Spleen (tissue), 11 donors: ENCODE measurements around the gene TMEM40. TPM values are rescaled to one million over a fixed set of nuclear protein-coding genes. Genes with fewer than 3 reads are reported as not detected.

Experiments used
- DNase-seq: peaks from one replicate; pipeline ENCODE4 v3.0.0-alpha.2; 2020
- H3K27ac ChIP-seq, 8 donors: fragments of 200-600 bp; sonication (generic) in 7 of 8; 1 replicate in 4 of 8; 2 replicates in 4 of 8; pipeline versions ENCODE4 v1.5.0 to v1.8.0; 2016 to 2021; ENCODE audit warnings: inconsistent platforms in 4 of 8, mild to moderate bottlenecking in 4 of 8, moderate library complexity in 1 of 8
- H3K27me3 ChIP-seq, 7 donors: fragments of 200-600 bp; sonication (generic) in 6 of 7; replicated peaks in 1 of 7; 1 replicate in 4 of 7; 2 replicates in 3 of 7; pipeline versions ENCODE4 v1.5.0 to v1.8.0; 2016 to 2021; ENCODE audit warnings: inconsistent platforms in 3 of 7, mild to moderate bottlenecking in 1 of 7
- H3K36me3 ChIP-seq, 6 donors: fragments of 200-600 bp; sonication (generic) in 5 of 6; 1 replicate in 4 of 6; 2 replicates in 2 of 6; pipeline versions ENCODE4 v1.5.0 to v1.8.0; 2016 to 2021; ENCODE audit warnings: inconsistent platforms in 2 of 6
- H3K4me1 ChIP-seq, 6 donors: fragments of 200-600 bp; sonication (generic) in 5 of 6; 1 replicate in 3 of 6; 2 replicates in 3 of 6; pipeline versions ENCODE4 v1.5.0 to v1.8.0; 2016 to 2021; ENCODE audit warnings: inconsistent platforms in 3 of 6
- H3K4me3 ChIP-seq, 8 donors: fragments of 200-600 bp; sonication (generic) in 7 of 8; 1 replicate in 4 of 8; 2 replicates in 4 of 8; pipeline versions ENCODE4 v1.5.0 to v1.8.0; 2016 to 2021; ENCODE audit warnings: inconsistent platforms in 4 of 8, mild to moderate bottlenecking in 4 of 8, moderate library complexity in 2 of 8
- H3K9me3 ChIP-seq, 8 donors: fragments of 200-600 bp; sonication (generic) in 7 of 8; 1 replicate in 4 of 8; 2 replicates in 4 of 8; pipeline versions ENCODE4 v1.5.0 to v1.8.0; 2016 to 2021; ENCODE audit warnings: inconsistent platforms in 4 of 8
- POLR2A ChIP-seq, 3 donors: fragments of 450-650 bp; IDR thresholded peaks; one replicate each; pipeline ENCODE4 v1.5.1; 2017; ENCODE audit warnings: antibody characterized with exemption in 3 of 3, mild to moderate bottlenecking in 1 of 3
- POLR2AphosphoS5 ChIP-seq, 3 donors: sonication (generic); formaldehyde crosslinking; IDR thresholded peaks; one replicate each; pipeline ENCODE4 v1.5.1; 2017; ENCODE audit warnings: antibody characterized with exemption in 3 of 3
- WGBS, 5 donors: extraction: QIAGEN DNeasy Blood & Tissue Kit in 3 of 5; methylation state at CpG; one replicate each; pipeline versions ENCODE4 v1.1.5 to v1.1.7; 2013 to 2018; 5-methylcytosine and 5-hydroxymethylcytosine counted together
- intact Hi-C: fragments of 100-400 bp; cut with DNase I; formaldehyde crosslinking; loops from one replicate; pipeline ENCODE4 v1.15.0; 2023; ENCODE audit warnings: low total_unique reads
- polyA plus RNA-seq, 3 donors: library from polyadenylated mRNA; stranded (reverse); fragments of 200-250 nt; gene quantifications; one replicate each; pipeline ENCODE4 v1.2.1, GENCODE V29; 2013
- total RNA-seq, 7 donors: library from RNA; depleted of rRNA in 3 of 7; stranded (reverse); fragments of >200 nt in 3 of 7; fragmentation: NEBNext Ultra II Directional in 4 of 7; extraction: Animal tissue kit (Norgen Biotek cat#: 25700) in 4 of 7; gene quantifications; one replicate each; pipeline versions ENCODE4 v1.1.0 to v1.2.1, GENCODE V29; 2016 to 2021
- TF ChIP-seq, protein P1 (sequence below), 11 experiments: fragments of 200-600 bp in 7 of 11; fragments of 450-650 bp in 4 of 11; sonication (generic) in 4 of 11; IDR thresholded peaks in 8 of 11; conservative IDR thresholded peaks in 3 of 11; 1 replicate in 7 of 11; 2 replicates in 4 of 11; pipeline versions ENCODE4 v1.4.0 to v1.8.0; 2016 to 2021; ENCODE audit warnings: antibody characterized with exemption in 11 of 11, inconsistent platforms in 4 of 11, mild to moderate bottlenecking in 1 of 11
- donor health status: healthy with polysubstance abuse.
- donor health status: DM: no; HTN: no; CAD: no; lungs with moderate emphysema.
- donor health status: DM: no; HTN: no; CAD: no.
- donor health status: Bipolar disorder and iron deficiency.
- donor health status: healthy.
- donor health status: DM: no; HTN: no; CAD: no.
- donor health status: DM: yes; HTN: yes; CAD: no.

TMEM40 gene
- total and polyA plus RNA-seq, 10 donors = 0.29 to 3.8 (median 2.0) TPM

- Histone ChIP-seq H3K4me1 (peaks cover 4 to 19% (median 9%) of the 10 kb centered on the region in 6 donors), H3K36me3 (no peaks in the 10 kb centered on the region), H3K27ac (no peak overlapping the region), H3K27me3 (no peaks in the 10 kb centered on the region), H3K9me3 (no peaks in the 10 kb centered on the region), H3K4me3 (peak overlapping the region in 3 of 8 donors; percentile 13 to 52 (median 19))
- DNase-seq = peak; percentile 90
- 16 to 21% (median 18%) methylated on average over 16 to 17 of the region's 17 CpGs for WGBS, 5 donors
- TF ChIP-seq POLR2AphosphoS5 (IDR thresholded peaks at IDR 0.05) = peak in 2 of 3 donors; percentile 57 to 60
- TF ChIP-seq, protein P1, sequence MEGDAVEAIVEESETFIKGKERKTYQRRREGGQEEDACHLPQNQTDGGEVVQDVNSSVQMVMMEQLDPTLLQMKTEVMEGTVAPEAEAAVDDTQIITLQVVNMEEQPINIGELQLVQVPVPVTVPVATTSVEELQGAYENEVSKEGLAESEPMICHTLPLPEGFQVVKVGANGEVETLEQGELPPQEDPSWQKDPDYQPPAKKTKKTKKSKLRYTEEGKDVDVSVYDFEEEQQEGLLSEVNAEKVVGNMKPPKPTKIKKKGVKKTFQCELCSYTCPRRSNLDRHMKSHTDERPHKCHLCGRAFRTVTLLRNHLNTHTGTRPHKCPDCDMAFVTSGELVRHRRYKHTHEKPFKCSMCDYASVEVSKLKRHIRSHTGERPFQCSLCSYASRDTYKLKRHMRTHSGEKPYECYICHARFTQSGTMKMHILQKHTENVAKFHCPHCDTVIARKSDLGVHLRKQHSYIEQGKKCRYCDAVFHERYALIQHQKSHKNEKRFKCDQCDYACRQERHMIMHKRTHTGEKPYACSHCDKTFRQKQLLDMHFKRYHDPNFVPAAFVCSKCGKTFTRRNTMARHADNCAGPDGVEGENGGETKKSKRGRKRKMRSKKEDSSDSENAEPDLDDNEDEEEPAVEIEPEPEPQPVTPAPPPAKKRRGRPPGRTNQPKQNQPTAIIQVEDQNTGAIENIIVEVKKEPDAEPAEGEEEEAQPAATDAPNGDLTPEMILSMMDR (IDR thresholded peaks at IDR 0.05 in 8 of 11, conservative IDR thresholded peaks at IDR 0.05 in 3 of 11) = peak; percentile 80 to 94 (median 89)
- TF ChIP-seq POLR2A (IDR thresholded peaks at IDR 0.05) = no peak
- intact Hi-C loops = no loop called here
Observed at GRCh38 chr3:12719984-12720898, 38.8 kb downstream of the TMEM40 start.

GRCh38 chr3:12719541-12719940, 39.5 kb downstream of the TMEM40 start:
- Histone ChIP-seq H3K27ac (no peak overlapping the region), H3K27me3 (no peaks in the 10 kb centered on the region), H3K4me3 (peak overlapping the region in 2 of 8 donors; percentile 19 to 52), H3K9me3 (no peaks in the 10 kb centered on the region), H3K4me1 (peaks cover 4 to 19% (median 9%) of the 10 kb centered on the region in 6 donors), H3K36me3 (no peaks in the 10 kb centered on the region)
- DNase-seq = no peak
- intact Hi-C loops = no loop called here
- WGBS, 5 donors = 39 to 49% (median 46%) methylated on average over 7 of the region's 7 CpGs
- TF ChIP-seq POLR2AphosphoS5 (IDR thresholded peaks at IDR 0.05) (no peak), POLR2A (IDR thresholded peaks at IDR 0.05) (no peak)

- peak overlapping the region in 1 of 8 donors; percentile 10 for H3K27ac ChIP-seq
Observed at GRCh38 chr3:12716605-12717151, 42.4 kb downstream of the TMEM40 start.

GRCh38 chr3:12714278-12714677, 44.8 kb downstream of the TMEM40 start:
- DNase-seq = no peak
- Histone ChIP-seq H3K27ac (no peak overlapping the region), H3K27me3 (no peaks in the 10 kb centered on the region), H3K4me3 (no peak overlapping the region), H3K4me1 (peaks cover 0 to 8% (median 0%) of the 10 kb centered on the region in 6 donors), H3K9me3 (no peaks in the 10 kb centered on the region), H3K36me3 (no peaks in the 10 kb centered on the region)
- WGBS, 5 donors = 94 to 100% (median 96%) methylated on average over 4 of the region's 4 CpGs
- TF ChIP-seq POLR2A (IDR thresholded peaks at IDR 0.05) (no peak), POLR2AphosphoS5 (IDR thresholded peaks at IDR 0.05) (no peak)
- TF ChIP-seq, protein P1 (IDR thresholded peaks at IDR 0.05 in 8 of 11, conservative IDR thresholded peaks at IDR 0.05 in 3 of 11) = no peak
- intact Hi-C loops = no loop called here

More at GRCh38 chr3:12716605-12717151, 42.4 kb downstream of the TMEM40 start:
- intact Hi-C loops = no loop called here
- no peak overlapping the region for H3K4me3 ChIP-seq
- TF ChIP-seq POLR2A (IDR thresholded peaks at IDR 0.05) = no peak
- TF ChIP-seq, protein P1 (IDR thresholded peaks at IDR 0.05 in 8 of 11, conservative IDR thresholded peaks at IDR 0.05 in 3 of 11) = no peak
- no peak for TF ChIP-seq POLR2AphosphoS5 (IDR thresholded peaks at IDR 0.05)
- no peaks in the 10 kb centered on the region for H3K36me3 ChIP-seq
- WGBS, 5 donors = 31 to 54% (median 36%) methylated on average over 3 of the region's 3 CpGs
- no peaks in the 10 kb centered on the region for H3K27me3 ChIP-seq
- DNase-seq = no peak
- H3K4me1 ChIP-seq = peaks cover 4 to 19% (median 9%) of the 10 kb centered on the region in 6 donors
- H3K9me3 ChIP-seq = no peaks in the 10 kb centered on the region
